Measurements from ENCODE around the gene ITGB1BP1. TPM values are rescaled to one million over a fixed set of nuclear protein-coding genes. Genes with fewer than 3 reads are reported as not detected.

Gene ITGB1BP1
- total RNA-seq, 4 donors from 2014 or later: 14.3 to 39.1 (median 32.6) TPM

DNA sequence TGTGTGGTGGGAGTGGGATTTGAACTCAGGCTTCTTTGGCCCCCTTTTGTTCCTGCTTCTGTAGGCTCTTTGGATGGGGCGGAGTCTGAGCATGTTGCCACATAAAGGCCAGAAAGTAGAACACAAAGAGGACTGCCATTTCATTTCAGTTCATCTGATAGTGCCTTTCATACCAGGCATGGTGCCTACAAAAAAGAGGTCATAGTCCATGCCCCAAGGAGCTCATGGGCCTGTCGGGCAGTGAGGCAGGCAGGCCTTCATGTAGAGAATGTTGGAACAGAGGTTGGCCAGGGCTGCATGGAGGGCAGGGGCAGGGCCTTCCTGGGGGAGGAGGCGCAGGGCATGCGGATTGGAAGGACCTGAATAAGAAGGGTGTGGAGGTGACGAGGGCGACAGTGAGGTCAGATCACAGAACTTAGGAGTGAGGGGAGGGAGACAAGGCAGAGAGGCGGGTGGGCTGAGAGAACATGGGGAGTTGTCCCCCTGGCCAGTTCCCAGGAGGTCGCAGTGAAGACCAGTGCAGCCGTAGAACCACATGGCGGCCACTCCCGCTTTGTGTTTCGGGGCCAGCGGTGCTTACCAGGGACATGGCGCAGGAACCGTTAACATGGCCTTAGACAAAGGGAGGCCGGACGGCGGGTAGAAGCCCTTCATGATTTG is 49.1 kb downstream of the ITGB1BP1 start:
- 92 to 93% methylated on average over 11 to 18 of the region's 18 CpGs for WGBS, 2 donors
- intact Hi-C loops (cut with DNase I): no loop called here
- Histone ChIP-seq H3K36me3 (peaks cover 0 to 96% (median 0%) of the 10 kb centered on the region in 3 donors), H3K9me3 (no peaks in the 10 kb centered on the region), H3K27me3 (no peaks in the 10 kb centered on the region), H3K27ac (no peak overlapping the region), H3K4me1 (peaks cover 0 to 20% (median 15%) of the 10 kb centered on the region in 3 donors), H3K4me3 (no peak overlapping the region)
- TF ChIP-seq, protein P1, sequence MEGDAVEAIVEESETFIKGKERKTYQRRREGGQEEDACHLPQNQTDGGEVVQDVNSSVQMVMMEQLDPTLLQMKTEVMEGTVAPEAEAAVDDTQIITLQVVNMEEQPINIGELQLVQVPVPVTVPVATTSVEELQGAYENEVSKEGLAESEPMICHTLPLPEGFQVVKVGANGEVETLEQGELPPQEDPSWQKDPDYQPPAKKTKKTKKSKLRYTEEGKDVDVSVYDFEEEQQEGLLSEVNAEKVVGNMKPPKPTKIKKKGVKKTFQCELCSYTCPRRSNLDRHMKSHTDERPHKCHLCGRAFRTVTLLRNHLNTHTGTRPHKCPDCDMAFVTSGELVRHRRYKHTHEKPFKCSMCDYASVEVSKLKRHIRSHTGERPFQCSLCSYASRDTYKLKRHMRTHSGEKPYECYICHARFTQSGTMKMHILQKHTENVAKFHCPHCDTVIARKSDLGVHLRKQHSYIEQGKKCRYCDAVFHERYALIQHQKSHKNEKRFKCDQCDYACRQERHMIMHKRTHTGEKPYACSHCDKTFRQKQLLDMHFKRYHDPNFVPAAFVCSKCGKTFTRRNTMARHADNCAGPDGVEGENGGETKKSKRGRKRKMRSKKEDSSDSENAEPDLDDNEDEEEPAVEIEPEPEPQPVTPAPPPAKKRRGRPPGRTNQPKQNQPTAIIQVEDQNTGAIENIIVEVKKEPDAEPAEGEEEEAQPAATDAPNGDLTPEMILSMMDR (IDR thresholded peaks at IDR 0.05): no peak
- TF ChIP-seq POLR2A (IDR thresholded peaks at IDR 0.05): no peak
- no peak for DNase-seq

DNA sequence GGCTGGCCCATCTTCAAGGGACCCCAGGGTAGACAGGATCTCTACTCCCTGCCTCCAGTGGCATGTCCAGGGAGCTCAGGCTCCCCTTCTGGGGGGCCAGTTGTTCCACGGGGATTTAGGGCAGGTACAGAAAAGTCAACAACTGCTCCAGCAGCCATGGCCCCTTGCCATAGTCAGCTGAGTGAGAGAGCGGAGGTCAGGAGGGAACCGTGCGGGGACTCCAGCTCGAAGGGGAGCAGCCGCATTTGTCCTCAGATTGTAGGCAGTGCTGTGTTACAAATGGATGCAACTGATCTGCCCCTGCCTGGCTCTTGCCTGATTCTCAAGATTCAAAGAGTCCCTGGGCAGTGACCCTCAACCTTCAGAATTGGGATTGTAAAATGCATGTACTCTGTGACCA is 49.9 kb downstream of the ITGB1BP1 start:
- no peak for TF ChIP-seq POLR2A (IDR thresholded peaks at IDR 0.05)
- TF ChIP-seq, protein P1 (IDR thresholded peaks at IDR 0.05): no peak
- no peaks in the 10 kb centered on the region for H3K27me3 ChIP-seq
- no peak overlapping the region for H3K27ac ChIP-seq
- H3K36me3 ChIP-seq: peaks cover 0 to 96% (median 0%) of the 10 kb centered on the region in 3 donors
- intact Hi-C loops (cut with DNase I): no loop called here
- no peaks in the 10 kb centered on the region for H3K9me3 ChIP-seq
- 60 to 94% methylated on average over 1 to 2 of the region's 6 CpGs for WGBS, 2 donors
- no peak for DNase-seq
- peaks cover 0 to 13% (median 8%) of the 10 kb centered on the region in 3 donors for H3K4me1 ChIP-seq
- no peak overlapping the region for H3K4me3 ChIP-seq

DNA sequence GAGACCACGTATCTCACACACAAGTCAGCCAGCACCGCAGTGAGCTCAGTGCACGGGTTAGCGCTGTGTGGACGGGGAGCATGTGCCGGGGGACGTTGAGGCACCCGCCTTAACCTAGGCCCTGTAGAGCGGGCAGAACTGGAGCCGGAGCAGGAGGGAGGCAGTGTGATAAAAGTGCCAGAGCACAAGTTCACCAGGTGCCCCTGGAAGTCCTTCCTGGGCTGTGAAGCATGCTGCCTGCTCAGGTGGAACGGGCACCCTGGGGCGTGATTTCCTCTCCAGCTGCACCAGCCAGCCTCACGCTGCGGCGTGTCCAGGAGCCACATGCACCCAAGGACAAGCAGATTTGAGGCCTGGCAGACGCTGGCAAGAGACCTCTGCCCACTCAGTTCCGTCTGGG is 50.3 kb downstream of the ITGB1BP1 start:
- no peak for DNase-seq
- WGBS, 2 donors: 87 to 96% methylated on average over 6 to 11 of the region's 17 CpGs

DNA sequence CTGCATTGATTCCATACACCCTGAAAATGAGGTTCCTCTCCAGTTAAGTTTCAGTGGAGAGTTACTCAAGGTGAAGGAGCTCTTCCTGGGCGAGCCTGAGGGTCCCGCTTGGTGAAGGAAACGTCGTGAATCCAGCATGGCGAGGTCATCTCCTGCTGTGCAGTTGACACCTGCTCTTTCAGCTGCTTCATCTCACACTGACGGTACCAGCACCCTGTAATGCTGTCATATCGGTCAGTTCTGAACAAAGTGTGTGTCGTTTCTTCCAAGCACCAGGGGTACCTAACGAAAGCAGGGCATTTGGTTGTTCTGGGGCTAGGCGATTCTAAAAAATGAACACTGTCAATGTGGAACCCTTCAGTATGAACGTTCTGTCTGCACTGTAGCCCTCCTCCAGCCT is 52.6 kb downstream of the ITGB1BP1 start:
- Histone ChIP-seq H3K4me1 (no peaks in the 10 kb centered on the region), H3K4me3 (no peak overlapping the region), H3K36me3 (peaks cover 0 to 96% (median 0%) of the 10 kb centered on the region in 3 donors), H3K9me3 (no peaks in the 10 kb centered on the region), H3K27ac (no peak overlapping the region), H3K27me3 (no peaks in the 10 kb centered on the region)
- no peak for TF ChIP-seq POLR2A (IDR thresholded peaks at IDR 0.05)
- TF ChIP-seq, protein P1 (IDR thresholded peaks at IDR 0.05): no peak
- 85 to 88% methylated on average over 10 to 11 of the region's 11 CpGs for WGBS, 2 donors
- intact Hi-C loops (cut with DNase I): no loop called here
- no peak for DNase-seq

More for the DNA sequence above, 50.3 kb downstream of the ITGB1BP1 start:
- Histone ChIP-seq H3K36me3 (peaks cover 0 to 96% (median 0%) of the 10 kb centered on the region in 3 donors), H3K9me3 (no peaks in the 10 kb centered on the region), H3K27ac (no peak overlapping the region), H3K4me1 (peaks cover 0 to 9% (median 6%) of the 10 kb centered on the region in 3 donors), H3K4me3 (no peak overlapping the region), H3K27me3 (no peaks in the 10 kb centered on the region)
- TF ChIP-seq, protein P1 (IDR thresholded peaks at IDR 0.05): no peak
- TF ChIP-seq POLR2A (IDR thresholded peaks at IDR 0.05): no peak
- intact Hi-C loops (cut with DNase I): no loop called here

DNA sequence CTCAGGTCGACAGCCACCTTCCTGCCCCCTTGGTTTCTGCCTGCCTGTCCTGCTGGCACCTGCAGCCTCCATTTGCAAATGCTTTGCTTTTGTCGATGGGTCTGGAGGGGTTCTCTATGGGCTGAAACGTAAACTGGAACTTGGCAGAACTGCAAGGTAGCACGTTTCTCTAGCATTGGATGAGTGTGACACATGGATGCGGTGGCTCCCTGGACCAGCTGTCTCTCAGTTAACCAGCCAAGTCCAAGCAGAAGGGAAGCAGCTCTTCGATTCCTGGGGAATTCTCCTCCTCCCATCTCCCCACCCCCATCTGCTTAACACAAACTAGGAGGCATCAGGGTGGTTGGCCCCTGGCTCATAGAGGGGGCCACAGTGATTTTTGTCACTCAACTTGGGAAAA is 57.3 kb downstream of the ITGB1BP1 start:
- no peaks in the 10 kb centered on the region for H3K4me1 ChIP-seq
- no peak for DNase-seq
- no peaks in the 10 kb centered on the region for H3K9me3 ChIP-seq
- no peaks in the 10 kb centered on the region for H3K27me3 ChIP-seq
- H3K4me3 ChIP-seq: no peak overlapping the region
- peaks cover 0 to 82% (median 0%) of the 10 kb centered on the region in 3 donors for H3K36me3 ChIP-seq
- H3K27ac ChIP-seq: no peak overlapping the region
- 92 to 94% methylated on average over 2 to 4 of the region's 6 CpGs for WGBS, 2 donors
- intact Hi-C loops (cut with DNase I): no loop called here
- TF ChIP-seq POLR2A (IDR thresholded peaks at IDR 0.05): no peak
- TF ChIP-seq, protein P1 (IDR thresholded peaks at IDR 0.05): no peak
